Hematopoietic multipotent progenitor cell (in vitro differentiated cells): ENCODE measurements around the gene PVR. TPM values are rescaled to one million over a fixed set of nuclear protein-coding genes. Genes with fewer than 3 reads are reported as not detected.
A peak's percentile ranks its signal among the peaks of the same experiment; 100 is the strongest.

Source experiments
- DNase-seq, 3 donors: peaks; one replicate each; pipeline ENCODE4 v3.0.0-alpha.2; 2011 to 2015; ENCODE audit warnings: low read depth in 2 of 3, low spot score in 2 of 3
- total RNA-seq: library from RNA; depleted of rRNA; stranded (reverse); fragments of >200 nt; gene quantifications from one replicate; pipeline ENCODE4 v1.2.3, GENCODE V29; 2012

The PVR gene, protein sequence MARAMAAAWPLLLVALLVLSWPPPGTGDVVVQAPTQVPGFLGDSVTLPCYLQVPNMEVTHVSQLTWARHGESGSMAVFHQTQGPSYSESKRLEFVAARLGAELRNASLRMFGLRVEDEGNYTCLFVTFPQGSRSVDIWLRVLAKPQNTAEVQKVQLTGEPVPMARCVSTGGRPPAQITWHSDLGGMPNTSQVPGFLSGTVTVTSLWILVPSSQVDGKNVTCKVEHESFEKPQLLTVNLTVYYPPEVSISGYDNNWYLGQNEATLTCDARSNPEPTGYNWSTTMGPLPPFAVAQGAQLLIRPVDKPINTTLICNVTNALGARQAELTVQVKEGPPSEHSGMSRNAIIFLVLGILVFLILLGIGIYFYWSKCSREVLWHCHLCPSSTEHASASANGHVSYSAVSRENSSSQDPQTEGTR
- 29.9 TPM for total RNA-seq

DNA sequence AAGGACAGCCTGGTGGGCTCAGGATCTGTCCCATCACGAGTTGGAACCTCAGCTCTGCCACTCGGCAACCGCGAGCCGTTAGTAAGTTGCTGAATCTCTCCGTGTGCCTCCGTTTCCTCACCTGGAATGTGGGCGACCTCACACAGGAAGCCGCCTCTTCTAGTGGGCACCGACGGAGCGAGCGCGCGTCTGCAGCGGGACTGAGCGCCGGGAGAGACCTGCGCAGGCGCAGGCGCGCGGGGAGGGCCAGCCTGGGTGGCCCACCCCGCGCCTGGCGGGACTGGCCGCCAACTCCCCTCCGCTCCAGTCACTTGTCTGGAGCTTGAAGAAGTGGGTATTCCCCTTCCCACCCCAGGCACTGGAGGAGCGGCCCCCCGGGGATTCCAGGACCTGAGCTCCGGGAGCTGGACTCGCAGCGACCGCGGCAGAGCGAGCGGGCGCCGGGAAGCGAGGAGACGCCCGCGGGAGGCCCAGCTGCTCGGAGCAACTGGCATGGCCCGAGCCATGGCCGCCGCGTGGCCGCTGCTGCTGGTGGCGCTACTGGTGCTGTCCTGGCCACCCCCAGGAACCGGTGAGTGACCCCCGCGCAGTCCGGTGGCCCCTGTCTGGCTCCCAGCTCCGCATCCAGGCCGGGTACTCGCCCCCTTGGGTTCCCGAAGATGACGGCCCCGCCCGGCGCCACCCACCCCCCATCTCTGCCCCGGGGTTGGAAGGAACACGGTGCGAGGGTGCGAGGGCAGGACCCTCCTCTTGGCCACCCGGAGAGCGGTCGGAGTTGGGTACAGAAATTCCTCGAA, at the start of gene PVR:
TSS of gene PVR (plus strand) at position 306 of the 797 bp plus-strand sequence. CDS start at position 493, 187 bp downstream.
- DNase-seq = peak in 2 of 3 donors; percentile 42 to 50

DNA sequence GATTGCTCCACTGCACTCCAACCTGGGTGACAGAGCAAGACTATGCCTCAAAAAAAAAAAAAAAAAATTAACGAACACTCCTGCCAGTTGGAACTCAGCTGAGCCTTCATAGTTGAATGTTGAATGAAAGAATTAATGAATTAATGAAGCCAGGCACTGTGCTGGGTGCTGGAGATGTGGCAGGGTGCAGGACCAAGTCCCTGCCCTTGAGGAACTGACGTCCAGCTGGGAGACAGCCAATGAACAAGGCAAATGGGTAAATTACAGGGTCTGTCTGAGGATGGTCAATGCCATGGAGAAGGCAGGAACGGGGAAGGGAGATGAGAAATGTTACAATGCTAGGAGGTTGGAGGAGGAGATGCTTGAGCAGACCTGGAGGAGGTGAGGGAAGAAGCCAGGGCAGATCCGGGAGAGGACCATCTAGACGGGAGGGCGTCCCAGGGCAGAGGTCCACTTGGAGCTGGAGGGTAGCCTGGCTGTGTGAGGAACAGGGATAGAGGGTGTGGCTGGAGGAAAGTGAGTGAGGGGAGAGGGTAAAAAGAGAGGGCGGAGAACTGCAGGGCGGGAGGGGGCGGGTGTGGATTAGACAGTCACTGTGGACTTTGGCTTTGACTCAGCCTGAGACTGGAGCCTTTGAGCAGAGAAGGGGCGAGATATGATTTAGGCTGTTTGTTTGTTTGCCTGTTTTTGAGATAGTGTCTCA, 47.1 kb upstream of the PVR start:
- no peak for DNase-seq

DNA sequence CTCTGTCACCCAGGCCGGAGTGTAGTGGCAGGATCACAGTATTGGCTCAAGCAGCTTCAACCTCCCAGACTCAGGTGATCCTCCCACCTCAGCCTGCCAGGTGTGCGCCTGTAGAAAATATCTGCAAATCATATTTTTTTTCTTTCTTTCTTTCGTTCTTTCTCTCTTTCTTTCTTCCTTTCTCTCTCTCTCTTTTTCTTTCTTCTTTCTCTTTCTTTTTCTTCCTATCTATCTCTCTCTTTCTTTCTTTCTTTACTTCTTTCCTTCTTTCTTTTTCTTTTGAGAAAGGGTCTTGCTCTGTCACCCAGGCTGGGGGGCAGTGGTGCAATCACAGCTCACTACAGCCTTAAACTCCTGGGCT, 46.6 kb upstream of the PVR start:
- no peak for DNase-seq

DNA sequence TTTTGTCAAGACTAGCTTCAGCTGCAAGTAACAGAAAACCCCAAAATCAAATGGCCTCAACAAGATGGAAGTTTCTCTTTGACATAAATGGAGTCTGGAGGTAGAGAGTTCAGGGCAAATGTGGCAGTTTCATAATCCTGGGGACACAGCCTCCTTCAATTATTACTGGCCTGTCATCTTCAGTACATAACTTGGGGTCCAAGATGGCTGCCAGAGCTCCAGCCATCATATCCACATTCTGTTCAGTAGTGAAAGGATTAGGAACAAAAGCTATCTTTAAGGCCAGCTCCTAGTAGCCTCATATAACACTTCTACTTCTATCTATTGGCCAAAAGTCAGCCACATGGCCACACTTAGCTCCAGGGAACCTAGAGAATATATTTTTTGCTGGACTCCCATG, 45.4 kb upstream of the PVR start:
- no peak for DNase-seq

DNA sequence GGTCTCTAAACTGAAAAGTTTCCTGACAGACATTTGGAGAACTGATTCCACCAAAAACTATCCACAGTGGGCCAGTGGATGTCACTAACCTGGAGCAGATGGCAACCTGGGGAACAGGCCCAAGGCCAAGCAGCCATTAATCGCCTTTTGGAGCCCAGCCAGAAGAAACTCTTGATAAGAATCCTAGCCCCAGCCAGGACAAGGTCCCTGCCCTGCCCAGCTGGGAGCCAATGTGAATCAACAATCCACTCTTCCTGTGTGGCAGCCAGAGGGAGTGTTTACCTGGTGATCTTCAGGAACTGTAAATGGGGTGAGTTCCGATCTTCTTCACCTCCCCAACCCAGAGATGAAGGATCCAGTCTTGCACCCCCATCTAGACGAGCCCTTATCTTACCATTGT, 44.8 kb upstream of the PVR start:
- no peak for DNase-seq

DNA sequence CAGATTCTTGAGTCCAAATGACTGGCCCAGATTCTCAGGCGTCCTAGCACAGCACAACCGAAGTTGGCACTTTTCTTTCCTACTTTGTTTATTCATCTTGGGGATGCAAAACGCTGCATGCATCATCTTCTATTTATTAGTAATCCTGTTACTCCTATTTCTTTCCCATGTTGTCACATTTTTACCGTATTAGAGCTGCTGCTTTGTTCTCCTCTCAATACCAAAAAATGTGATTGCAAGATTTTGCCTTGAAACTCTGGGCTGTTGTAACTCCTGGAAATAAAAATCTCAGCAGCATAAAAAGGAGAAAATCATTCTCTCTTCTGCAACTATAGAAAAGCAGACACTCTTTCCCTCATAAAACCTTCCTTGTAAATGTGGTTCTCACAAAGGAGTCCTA, 43.2 kb upstream of the PVR start:
- no peak for DNase-seq

DNA sequence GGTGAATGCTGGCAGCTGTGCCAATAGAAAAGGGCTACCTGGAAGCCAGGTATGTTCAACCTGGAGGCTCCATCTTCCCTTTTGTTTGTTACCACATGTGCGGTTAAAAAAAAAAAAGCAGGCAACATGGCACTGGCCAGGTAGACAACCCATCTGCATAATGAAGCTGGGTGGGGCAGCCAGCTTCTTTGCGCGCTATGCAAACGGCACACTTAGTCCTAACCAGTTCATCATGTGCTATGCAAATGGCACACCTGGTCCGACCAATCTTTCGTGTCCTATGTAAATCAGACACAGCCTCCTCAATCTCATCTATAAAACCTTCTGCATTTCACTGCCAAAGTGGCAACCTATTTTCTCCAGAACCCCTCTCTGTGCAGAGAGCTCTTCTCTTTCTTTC, 41.6 kb upstream of the PVR start:
- no peak for DNase-seq

DNA sequence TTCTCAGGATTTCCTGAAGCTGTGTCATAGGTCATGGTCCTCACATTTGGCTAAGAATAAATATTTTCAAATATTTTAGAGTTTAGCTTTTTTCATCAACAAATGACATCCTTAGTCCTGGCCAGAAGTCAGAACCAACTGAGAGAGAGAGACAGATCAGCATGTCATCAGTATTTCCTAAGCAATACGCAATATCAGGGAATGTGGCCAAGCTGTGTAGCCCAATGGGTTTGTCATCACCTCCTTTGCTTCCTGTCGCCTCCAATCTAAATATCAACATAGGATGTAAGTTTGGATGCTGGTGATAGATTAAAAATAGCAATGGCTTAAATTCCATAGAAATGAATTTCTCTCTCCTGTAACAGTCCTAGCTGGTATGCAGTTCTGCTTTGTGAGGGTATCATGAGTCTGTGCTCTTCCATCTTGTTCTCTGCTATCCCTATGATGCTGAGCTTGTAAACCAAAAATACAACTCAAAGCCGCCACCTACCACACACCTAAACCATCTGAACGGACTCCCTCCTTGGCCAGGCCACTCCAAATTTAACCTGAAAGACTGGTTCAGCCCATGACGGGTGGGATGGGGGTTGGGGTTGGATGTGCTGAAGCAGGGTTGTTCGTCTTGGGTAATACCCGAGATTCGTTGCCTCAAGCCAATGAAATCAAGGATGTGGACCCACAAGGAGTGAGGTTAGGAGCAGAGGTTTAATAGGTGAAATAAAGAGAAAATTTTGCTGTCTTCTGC, 40.3 kb upstream of the PVR start:
- DNase-seq = no peak

DNA sequence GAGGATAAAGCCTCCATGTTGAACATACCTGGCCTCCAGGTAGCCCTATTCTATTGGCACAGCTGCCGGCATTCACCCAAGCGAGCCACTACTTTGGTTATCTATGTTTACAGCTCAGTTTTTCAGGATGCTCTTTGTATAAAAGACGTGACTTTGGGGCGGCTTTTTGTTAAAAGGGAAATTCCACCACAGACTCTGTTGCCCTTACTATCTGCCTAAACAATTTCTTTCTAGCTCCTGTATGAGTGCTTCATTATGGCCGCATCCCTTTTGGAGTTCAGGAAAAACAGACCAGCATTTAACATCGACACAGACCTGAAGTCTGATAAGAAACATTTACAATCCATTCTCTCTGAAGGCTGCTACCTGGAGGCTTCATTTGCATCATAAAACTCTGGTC, 39.5 kb upstream of the PVR start:
- no peak for DNase-seq

DNA sequence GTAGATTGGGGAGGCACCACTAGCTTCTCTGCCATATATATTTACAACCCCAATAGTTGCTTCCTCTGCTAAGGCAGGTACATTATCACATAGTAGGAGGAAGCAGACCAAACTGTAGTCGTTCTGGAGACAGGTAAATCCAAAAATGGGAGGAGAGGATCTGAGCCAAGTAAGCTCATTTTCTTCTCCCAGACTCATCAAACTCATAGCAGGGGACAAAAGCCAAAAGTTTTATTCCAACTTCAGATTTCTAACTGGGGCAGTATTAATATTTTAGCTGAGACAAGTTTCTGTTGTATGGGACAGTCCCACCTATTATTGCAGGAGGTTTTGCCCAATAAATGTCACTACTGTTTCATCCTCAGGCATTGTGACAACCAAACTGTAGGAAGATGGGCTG, 38.2 kb upstream of the PVR start:
- no peak for DNase-seq

DNA sequence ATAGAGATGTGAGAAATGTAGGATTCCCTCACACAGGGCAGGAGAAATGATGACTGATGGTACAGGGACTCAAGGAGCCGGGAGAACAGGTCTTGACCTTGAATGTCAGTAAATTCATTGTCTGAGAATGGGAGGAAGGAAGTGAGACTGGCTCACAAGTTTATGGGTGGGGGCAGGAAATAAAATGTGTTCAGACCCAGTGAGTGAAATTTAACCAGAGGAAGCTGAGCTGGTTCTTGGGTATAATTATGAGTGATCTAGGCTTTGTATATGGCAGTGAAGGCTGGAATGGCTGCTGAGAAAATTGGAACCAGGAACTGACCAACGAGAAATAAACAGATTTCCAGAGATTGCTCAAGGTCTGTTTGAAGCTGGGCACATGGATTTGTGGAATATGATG, 36.7 kb upstream of the PVR start:
- DNase-seq = peak in 1 of 3 donors; percentile 25

DNA sequence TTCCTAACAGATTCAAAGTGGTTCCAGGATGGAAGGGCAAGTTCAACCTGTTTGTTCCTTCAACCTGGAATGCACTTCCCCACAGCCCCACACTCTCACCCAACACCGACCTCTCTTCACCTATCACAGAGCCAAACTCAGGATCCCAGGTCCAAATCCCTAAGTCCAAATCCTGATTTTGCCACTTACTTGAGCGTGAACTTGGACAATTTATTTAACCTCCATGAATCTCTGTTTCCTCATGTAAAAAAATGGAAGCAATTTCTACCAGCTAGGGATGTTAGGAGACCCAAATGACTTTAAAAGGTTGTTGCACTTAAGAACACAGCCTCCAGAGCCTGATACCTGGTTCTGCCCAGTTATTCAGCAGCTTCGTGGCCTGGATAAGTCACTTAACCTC, 35.8 kb upstream of the PVR start:
- no peak for DNase-seq

DNA sequence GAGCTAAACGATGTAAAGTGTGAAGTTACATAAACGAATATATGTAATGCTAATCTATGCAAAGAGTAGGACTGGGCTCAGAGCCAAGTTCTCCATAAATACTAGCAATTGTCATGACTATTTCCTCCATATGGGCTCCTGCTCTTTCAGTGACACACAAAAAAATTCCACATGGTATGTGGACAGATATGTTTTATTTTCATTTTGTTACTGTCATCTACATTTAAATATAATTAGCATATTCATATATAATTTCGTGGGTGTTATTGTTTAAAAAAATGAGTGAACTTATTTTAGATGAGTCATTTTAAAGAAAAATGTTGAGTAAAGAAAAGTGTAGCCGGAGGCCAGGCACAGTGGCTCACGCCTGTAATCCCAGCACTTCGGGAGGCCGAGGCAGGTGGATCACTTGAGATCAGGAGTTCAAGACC, 35.3 kb upstream of the PVR start:
- DNase-seq = peak in 1 of 3 donors; percentile 29

DNA sequence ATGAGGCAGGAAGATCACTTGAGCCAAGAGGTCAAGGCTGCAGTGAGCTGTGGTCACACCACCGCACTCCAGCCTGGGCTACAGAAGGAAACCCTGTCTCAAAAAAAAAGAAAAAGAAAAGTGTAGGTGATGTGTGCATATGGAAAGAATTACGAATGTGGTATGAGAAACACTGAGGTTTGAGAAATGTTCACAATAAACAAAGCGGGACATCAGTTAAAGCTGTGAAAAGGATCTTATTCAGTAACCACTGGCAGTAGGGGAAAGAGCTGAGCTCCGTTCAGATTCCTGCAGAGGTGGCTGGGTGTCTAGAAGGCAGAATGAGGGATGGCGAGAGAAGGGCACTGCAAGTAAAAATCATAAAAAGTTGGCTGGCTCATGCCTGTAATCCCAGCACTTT, 34.5 kb upstream of the PVR start:
- DNase-seq = no peak

DNA sequence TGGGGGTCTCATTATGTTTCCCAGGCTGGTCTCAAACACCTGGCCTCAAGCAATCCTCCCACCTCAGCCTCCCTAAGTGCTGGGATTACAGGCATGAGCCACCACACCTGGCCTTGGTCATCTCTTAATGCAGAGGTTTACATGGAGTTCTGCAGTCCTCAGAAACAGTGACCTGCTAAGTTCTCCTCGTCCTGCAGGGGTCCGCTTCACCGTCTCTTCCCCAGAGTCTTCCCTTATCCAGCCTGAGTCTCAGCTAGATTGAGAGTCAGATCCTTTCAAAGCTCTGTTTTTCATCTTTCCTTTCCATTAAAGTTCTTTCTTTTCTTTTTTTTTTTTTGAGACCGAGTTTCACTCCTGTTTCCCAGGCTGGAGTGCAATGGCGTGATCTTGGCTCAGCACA, 33.2 kb upstream of the PVR start:
- peak in 1 of 3 donors; percentile 41 for DNase-seq

DNA sequence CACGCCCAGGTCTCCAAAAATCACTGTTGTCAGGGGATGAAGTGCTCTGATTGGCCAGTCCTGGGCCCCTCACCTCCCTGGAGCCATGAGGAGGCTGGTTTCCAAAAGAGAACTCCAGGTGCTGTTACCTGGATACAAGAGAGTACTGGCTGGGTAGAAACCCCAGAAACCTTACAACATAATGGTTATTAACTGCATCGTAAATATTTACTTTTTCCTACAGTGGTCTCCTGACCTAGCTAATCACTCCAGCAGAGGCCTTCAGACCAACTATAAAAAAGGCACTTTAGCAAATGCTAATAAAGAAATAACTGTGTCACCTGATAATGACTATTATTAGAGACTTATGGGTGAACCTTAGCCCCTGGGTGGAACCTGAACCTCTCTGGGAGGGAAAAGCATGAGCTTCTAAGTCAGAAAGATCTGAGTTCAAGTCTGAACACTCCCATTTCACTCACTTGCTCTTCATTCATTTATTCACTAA, 31.9 kb upstream of the PVR start:
- DNase-seq = no peak

DNA sequence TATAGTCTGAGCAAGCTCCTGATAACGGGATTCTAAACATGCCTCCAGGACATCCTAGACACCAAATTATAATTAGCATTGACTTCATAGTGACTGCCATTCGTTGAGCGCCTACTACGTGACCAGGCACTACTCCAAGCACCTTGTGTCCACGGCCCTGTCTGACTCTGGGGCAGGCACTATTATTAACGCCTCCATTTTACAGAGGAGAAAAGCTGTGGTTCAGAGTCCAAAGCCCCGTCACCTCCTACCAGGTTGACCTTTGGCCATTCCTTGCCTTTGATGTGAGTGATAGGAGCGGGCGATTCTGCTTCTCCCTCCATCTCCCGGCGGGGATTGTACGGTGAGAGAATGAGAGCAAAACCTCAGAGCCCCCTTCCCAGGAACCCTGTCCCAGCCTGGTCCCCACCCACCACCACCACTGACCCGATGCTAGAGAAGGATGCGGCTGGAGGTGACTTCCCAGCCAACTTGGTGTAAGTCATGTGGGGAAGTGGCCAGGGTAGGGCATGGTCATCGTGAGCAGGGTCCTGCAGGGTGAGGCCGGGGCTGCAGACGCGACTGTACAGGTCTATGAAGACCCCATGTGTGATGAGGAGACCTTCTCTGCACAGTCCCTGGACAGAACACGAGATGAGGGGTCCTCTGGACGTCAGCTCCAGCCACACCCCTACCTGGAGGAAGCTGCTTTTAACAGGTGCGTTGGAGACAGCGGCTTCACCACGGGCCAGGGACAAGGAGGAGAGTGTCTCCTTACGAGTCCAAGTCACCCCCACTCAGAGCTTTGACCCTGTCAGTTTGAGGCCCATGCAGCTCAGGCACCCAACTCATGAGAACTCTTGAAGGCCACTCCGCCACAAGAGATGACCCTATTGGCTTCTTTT, 30.2 kb upstream of the PVR start, which contains the start of gene IGSF23:
TSS of gene IGSF23 (plus strand) at position 269 of the 884 bp plus-strand sequence. CDS start at position 352, 83 bp downstream.
- no peak for DNase-seq

DNA sequence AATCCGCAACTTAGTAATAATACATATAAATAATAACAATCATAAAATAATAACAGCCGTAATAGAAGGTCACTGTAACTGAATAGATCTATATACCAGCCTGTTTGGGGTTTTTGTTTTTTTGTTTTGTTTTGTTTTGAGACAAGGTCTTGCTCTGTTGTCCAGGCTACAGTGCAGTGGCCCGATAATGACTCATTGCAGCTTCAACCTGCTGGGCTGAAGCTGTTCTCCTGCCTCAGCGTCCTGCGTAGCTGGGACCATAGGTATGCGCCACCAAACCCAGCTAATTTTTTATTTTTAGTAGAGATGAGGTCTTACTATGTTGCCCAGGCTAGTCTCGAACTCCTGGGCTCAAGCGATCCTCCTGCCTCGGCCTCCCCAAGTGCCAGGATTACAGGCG, 29.4 kb upstream of the PVR start:
- no peak for DNase-seq

DNA sequence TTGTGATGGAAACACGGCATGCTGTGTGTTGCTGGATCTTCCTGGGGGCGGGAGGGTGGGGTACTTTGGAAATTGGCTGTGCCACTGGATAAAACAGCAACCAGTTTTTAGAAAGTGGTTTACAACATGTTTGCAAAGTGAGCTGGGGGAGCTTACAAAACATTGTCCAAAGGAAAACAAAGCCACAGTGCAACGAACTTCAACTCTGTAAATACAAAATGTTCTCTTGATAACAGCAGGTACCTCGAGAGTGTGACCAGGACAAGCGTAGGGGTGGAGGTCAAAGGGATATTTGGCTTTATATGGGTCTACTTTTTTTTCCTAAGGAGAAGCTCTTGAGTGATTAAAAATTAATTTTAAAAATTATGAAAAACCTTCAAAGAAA, 27.9 kb upstream of the PVR start:
- DNase-seq = no peak
